ENCODE measurements around the gene CANT1. TPM values are rescaled to one million over a fixed set of nuclear protein-coding genes. Genes with fewer than 3 reads are reported as not detected.

Gene CANT1
- total and polyA plus RNA-seq, 9 of the 15 experiments (the other 6 are each of a cell fraction or from before 2014, with no cell fraction given), result 2.7 to 66.4 (median 22.5) TPM

GRCh38 chr17:79009397-79010303 lies at the start of gene CANT1 (continued):
- TF ChIP-seq, protein P1, sequence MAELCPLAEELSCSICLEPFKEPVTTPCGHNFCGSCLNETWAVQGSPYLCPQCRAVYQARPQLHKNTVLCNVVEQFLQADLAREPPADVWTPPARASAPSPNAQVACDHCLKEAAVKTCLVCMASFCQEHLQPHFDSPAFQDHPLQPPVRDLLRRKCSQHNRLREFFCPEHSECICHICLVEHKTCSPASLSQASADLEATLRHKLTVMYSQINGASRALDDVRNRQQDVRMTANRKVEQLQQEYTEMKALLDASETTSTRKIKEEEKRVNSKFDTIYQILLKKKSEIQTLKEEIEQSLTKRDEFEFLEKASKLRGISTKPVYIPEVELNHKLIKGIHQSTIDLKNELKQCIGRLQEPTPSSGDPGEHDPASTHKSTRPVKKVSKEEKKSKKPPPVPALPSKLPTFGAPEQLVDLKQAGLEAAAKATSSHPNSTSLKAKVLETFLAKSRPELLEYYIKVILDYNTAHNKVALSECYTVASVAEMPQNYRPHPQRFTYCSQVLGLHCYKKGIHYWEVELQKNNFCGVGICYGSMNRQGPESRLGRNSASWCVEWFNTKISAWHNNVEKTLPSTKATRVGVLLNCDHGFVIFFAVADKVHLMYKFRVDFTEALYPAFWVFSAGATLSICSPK (IDR thresholded peaks at IDR 0.05; ENCODE audit: borderline replicate concordance), result no peak
- TF ChIP-seq MNT (conservative IDR thresholded peaks at IDR 0.05) (peak in 1 of 2 experiments; percentile 42; a peak in 1 of 4 replicates), KLF6 (CRISPR knock-in tag; IDR thresholded peaks at IDR 0.05; ENCODE audit: borderline replicate concordance) (no peak), HDGF (IDR thresholded peaks at IDR 0.05) (no peak), L3MBTL2 (IDR thresholded peaks at IDR 0.05) (peak; percentile 77), SIX5 (IDR thresholded peaks at IDR 0.05; ENCODE audit: borderline replicate concordance in 1 of 2, insufficient read depth in 1 of 2, low read depth in 1 of 2, low read length in 2 of 2) (peak; percentile 52 to 69; a peak in 2 of 4 replicates), ZNF79 (CRISPR knock-in tag; IDR thresholded peaks at IDR 0.05; ENCODE audit: low read depth) (no peak), RBM34 (IDR thresholded peaks at IDR 0.05; ENCODE audit: borderline replicate concordance, insufficient read depth, low read length) (no peak), THAP7 (CRISPR knock-in tag; IDR thresholded peaks at IDR 0.05) (no peak), TGIF2 (CRISPR knock-in tag; IDR thresholded peaks at IDR 0.05) (no peak), MXI1 (IDR thresholded peaks at IDR 0.05; ENCODE audit: low read depth, low read length) (no peak), TCF7L2 (IDR thresholded peaks at IDR 0.05; ENCODE audit: low read depth, low read length) (no peak), HMGN3 (IDR thresholded peaks at IDR 0.05; ENCODE audit: borderline replicate concordance, extremely low read depth, insufficient read length, low read depth, low read length) (no peak), MIER1 (IDR thresholded peaks at IDR 0.05; ENCODE audit: low read depth) (no peak), CBFB (CRISPR knock-in tag; IDR thresholded peaks at IDR 0.05) (no peak), XRCC3 (IDR thresholded peaks at IDR 0.05) (no peak), KLF13 (tag; IDR thresholded peaks at IDR 0.05; ENCODE audit: borderline replicate concordance, low read depth) (0 out of 2 replicates have a peak, but pooled peaks have one; percentile 8), CREB3L1 (IDR thresholded peaks at IDR 0.05; ENCODE audit: borderline replicate concordance, low read depth) (no peak; the same call in 1 of the 2 replicates), HLTF (IDR thresholded peaks at IDR 0.05) (no peak), CAMTA2 (CRISPR knock-in tag; conservative IDR thresholded peaks at IDR 0.05) (no peak)
